Heart left ventricle (tissue), 16 donors: ENCODE data around the gene SRSF6. TPM values are rescaled to one million over a fixed set of nuclear protein-coding genes. Genes with fewer than 3 reads are reported as not detected.

Experiments used
- ATAC-seq, 4 donors: fragments of 200-7000 bp; cut with Tn5 transposase; one replicate each; pipeline ENCODE4 v1.9.1; 2020 to 2022; ENCODE audit warnings: moderate library complexity in 4 of 4, mild to moderate bottlenecking in 3 of 4, moderate number of reproducible peaks in 1 of 4
- DNase-seq, 5 donors: peaks; one replicate each; pipeline ENCODE4 v3.0.0-alpha.2; 2020
- H3K27ac ChIP-seq, 12 donors: fragments of 200-600 bp; sonication (generic) in 4 of 12; one replicate each; pipeline versions ENCODE4 v1.5.0 to v1.8.0; 2016 to 2022; ENCODE audit warnings: mild to moderate bottlenecking in 2 of 12
- H3K27me3 ChIP-seq, 9 donors: fragments of 200-600 bp; sonication (generic) in 2 of 9; one replicate each; pipeline versions ENCODE4 v1.5.1 to v1.8.0; 2016 to 2022; ENCODE audit warnings: mild to moderate bottlenecking in 3 of 9
- H3K36me3 ChIP-seq, 9 donors: fragments of 200-600 bp; sonication (generic) in 2 of 9; one replicate each; pipeline versions ENCODE4 v1.5.0 to v1.8.0; 2018 to 2022; ENCODE audit warnings: mild to moderate bottlenecking in 2 of 9
- H3K4me1 ChIP-seq, 12 donors: fragments of 200-600 bp; sonication (generic) in 4 of 12; one replicate each; pipeline versions ENCODE4 v1.5.0 to v1.8.0; 2016 to 2022; ENCODE audit warnings: mild to moderate bottlenecking in 3 of 12
- H3K4me3 ChIP-seq, 12 donors: fragments of 200-600 bp; sonication (generic) in 4 of 12; one replicate each; pipeline versions ENCODE4 v1.5.0 to v1.8.0; 2017 to 2022; ENCODE audit warnings: mild to moderate bottlenecking in 9 of 12, moderate library complexity in 4 of 12
- H3K9me3 ChIP-seq, 12 donors: fragments of 200-600 bp; sonication (generic) in 4 of 12; one replicate each; pipeline versions ENCODE4 v1.5.0 to v1.8.0; 2016 to 2022; ENCODE audit warnings: mild to moderate bottlenecking in 1 of 12
- POLR2A ChIP-seq, 2 donors: fragments of 450-650 bp; IDR thresholded peaks; one replicate each; pipeline ENCODE4 v1.6.1; 2017; ENCODE audit warnings: antibody characterized with exemption in 2 of 2, mild to moderate bottlenecking in 2 of 2, moderate library complexity in 2 of 2
- WGBS, 4 donors: extraction: QIAGEN DNeasy Blood & Tissue Kit in 2 of 4; methylation state at CpG; one replicate each; pipeline versions ENCODE4 v1.1.5 to v1.1.7; 2013 to 2018; 5-methylcytosine and 5-hydroxymethylcytosine counted together
- intact Hi-C, 10 donors: fragments of 100-400 bp; cut with DNase I; formaldehyde crosslinking; loops; one replicate each; pipeline versions ENCODE4 v1.11.1 to v1.14.2; 2022
- polyA plus RNA-seq, 2 donors: library from polyadenylated mRNA; stranded (reverse); fragments of 200-250 nt; gene quantifications; one replicate each; pipeline ENCODE4 v1.2.3, GENCODE V29; 2013
- total RNA-seq, 9 donors: library from RNA; depleted of rRNA in 2 of 9; stranded (reverse); fragments of >200 nt in 2 of 9; fragmentation: NEBNext Ultra II Directional in 3 of 9; extraction: Animal tissue kit (Norgen Biotek cat#: 25700) in 3 of 9; gene quantifications; one replicate each; pipeline versions ENCODE4 v1.1.0 to v1.2.4, GENCODE V29; 2016 to 2023
- TF ChIP-seq, protein P1 (sequence below), 12 donors: fragments of 200-600 bp; sonication (generic) in 4 of 12; IDR thresholded peaks; one replicate each; pipeline versions ENCODE4 v1.5.0 to v1.8.0; 2018 to 2022; ENCODE audit warnings: antibody characterized with exemption in 12 of 12, mild to moderate bottlenecking in 5 of 12
- donor health status: ischemic (EF 13 %, LVEDD 7.1; RV severe dilation, severe dysfunction).
- donor health status: healthy with polysubstance abuse.
- donor health status: DM: no; HTN: yes; CAD: no.
- donor health status: DM: no; HTN: no; CAD: no.
- donor health status: ischemic (EF 25% LVEDD 6.9; RV normal size, moderate dysfunction).
- donor health status: ischemic (EF 25% LVEDD 5.7; RV mildly dilated, moderate dysfunction).
- donor health status: healthy.
- donor health status: DM: yes; HTN: yes; CAD: no.
- donor health status: ischemic (EF 35%, LVEDD 5.7; RV mildly dilated, moderate dysfunction).
- donor health status: nonischemic (EF 11% LVEDD 7.7; RV severe dilation, severe dysfunction).
- donor health status: DM: yes; HTN: yes; CAD: no.
- donor health status: PGD.
- donor health status: ischemic (EF 29% LVEDD 5.4; RV normal size, mild dysfunction).
- donor health status: nonischemic (EF 23%, LVEDD 6.1; RV moderate dilation, normal function).

The SRSF6 gene
- total and polyA plus RNA-seq, 11 donors: 21.0 to 69.7 (median 44.8) TPM

GRCh38 chr20:43462660-43463526 is 5.2 kb downstream of the SRSF6 start:
- no peak for DNase-seq
- Histone ChIP-seq H3K9me3 (no peaks in the 10 kb centered on the region), H3K36me3 (peaks cover 0 to 91% (median 82%) of the 10 kb centered on the region in 9 donors), H3K4me3 (no peak overlapping the region), H3K4me1 (peaks cover 0 to 37% (median 18%) of the 10 kb centered on the region in 12 donors), H3K27ac (no peak overlapping the region), H3K27me3 (no peaks in the 10 kb centered on the region)
- ATAC-seq: no peak
- WGBS, 4 donors: 80 to 88% (median 84%) methylated on average over 4 of the region's 4 CpGs
- intact Hi-C loops: no loop called here
- TF ChIP-seq, protein P1, sequence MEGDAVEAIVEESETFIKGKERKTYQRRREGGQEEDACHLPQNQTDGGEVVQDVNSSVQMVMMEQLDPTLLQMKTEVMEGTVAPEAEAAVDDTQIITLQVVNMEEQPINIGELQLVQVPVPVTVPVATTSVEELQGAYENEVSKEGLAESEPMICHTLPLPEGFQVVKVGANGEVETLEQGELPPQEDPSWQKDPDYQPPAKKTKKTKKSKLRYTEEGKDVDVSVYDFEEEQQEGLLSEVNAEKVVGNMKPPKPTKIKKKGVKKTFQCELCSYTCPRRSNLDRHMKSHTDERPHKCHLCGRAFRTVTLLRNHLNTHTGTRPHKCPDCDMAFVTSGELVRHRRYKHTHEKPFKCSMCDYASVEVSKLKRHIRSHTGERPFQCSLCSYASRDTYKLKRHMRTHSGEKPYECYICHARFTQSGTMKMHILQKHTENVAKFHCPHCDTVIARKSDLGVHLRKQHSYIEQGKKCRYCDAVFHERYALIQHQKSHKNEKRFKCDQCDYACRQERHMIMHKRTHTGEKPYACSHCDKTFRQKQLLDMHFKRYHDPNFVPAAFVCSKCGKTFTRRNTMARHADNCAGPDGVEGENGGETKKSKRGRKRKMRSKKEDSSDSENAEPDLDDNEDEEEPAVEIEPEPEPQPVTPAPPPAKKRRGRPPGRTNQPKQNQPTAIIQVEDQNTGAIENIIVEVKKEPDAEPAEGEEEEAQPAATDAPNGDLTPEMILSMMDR (IDR thresholded peaks at IDR 0.05): no peak
- TF ChIP-seq POLR2A (IDR thresholded peaks at IDR 0.05): no peak

- TF ChIP-seq POLR2A (IDR thresholded peaks at IDR 0.05): no peak
- TF ChIP-seq, protein P1 (IDR thresholded peaks at IDR 0.05): no peak
- WGBS, 4 donors: 73 to 83% (median 78%) methylated on average over 3 of the region's 3 CpGs
- Histone ChIP-seq H3K27ac (no peak overlapping the region), H3K4me3 (no peak overlapping the region), H3K36me3 (peaks cover 0 to 99% (median 87%) of the 10 kb centered on the region in 9 donors), H3K4me1 (peaks cover 0 to 37% (median 18%) of the 10 kb centered on the region in 12 donors), H3K9me3 (no peaks in the 10 kb centered on the region), H3K27me3 (no peaks in the 10 kb centered on the region)
- intact Hi-C loops: no loop called here
- ATAC-seq: no peak
- DNase-seq: no peak
Observed at GRCh38 chr20:43463527-43464218, 6.0 kb downstream of the SRSF6 start.

DNA sequence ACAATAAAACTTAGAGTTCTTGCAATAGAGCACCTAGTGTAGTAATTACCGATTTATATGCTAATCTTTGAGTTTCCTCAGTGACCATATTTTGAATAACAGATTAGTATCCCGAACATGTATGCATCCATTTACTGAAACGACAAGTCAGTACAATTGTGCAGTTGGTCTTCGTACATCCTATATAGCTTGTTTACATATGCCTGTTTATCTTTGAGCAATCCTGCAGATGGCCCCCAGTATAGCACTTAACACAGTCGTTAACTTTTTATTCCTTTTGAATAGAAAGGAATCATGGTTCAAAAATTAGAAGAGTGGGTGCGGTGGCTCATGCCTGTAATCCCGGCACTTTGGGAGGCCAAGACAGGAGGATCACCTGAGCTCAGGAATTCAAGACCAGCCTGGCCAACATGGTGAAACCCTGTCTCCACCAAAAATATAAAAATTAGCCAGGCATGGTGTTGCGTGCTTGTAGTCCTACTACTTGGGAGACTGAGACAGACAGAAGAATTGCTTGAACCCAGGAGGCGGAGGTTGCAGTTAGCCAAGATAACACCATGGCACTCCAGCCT is 6.6 kb downstream of the SRSF6 start:
- TF ChIP-seq, protein P1 (IDR thresholded peaks at IDR 0.05): no peak
- DNase-seq (no peak), ATAC-seq (no peak)
- peaks cover 0 to 31% (median 14%) of the 10 kb centered on the region in 12 donors for H3K4me1 ChIP-seq
- H3K4me3 ChIP-seq: no peak overlapping the region
- H3K36me3 ChIP-seq: peaks cover 0 to 100% (median 87%) of the 10 kb centered on the region in 9 donors
- H3K27ac ChIP-seq: no peak overlapping the region
- 88 to 95% (median 92%) methylated on average over 9 of the region's 9 CpGs for WGBS, 4 donors
- intact Hi-C loops: no loop called here
- no peaks in the 10 kb centered on the region for H3K9me3 ChIP-seq
- H3K27me3 ChIP-seq: no peaks in the 10 kb centered on the region

GRCh38 chr20:43465625-43465943 is 7.9 kb downstream of the SRSF6 start:
- H3K4me1 ChIP-seq: peaks cover 0 to 24% (median 8%) of the 10 kb centered on the region in 12 donors
- H3K27me3 ChIP-seq: no peaks in the 10 kb centered on the region
- no peak overlapping the region for H3K4me3 ChIP-seq
- ATAC-seq (peak in 1 of 4 donors; percentile 10), DNase-seq (no peak)
- no peaks in the 10 kb centered on the region for H3K9me3 ChIP-seq
- H3K36me3 ChIP-seq: peaks cover 0 to 100% (median 77%) of the 10 kb centered on the region in 9 donors
- H3K27ac ChIP-seq: no peak overlapping the region
- TF ChIP-seq, protein P1 (IDR thresholded peaks at IDR 0.05): no peak
- no peak for TF ChIP-seq POLR2A (IDR thresholded peaks at IDR 0.05)
- intact Hi-C loops: no loop called here
- 97 to 100% (median 100%) methylated on average over 2 of the region's 2 CpGs for WGBS, 4 donors
